ENCODE data around the gene LRP2. TPM values are rescaled to one million over a fixed set of nuclear protein-coding genes. Genes with fewer than 3 reads are reported as not detected.

LRP2 gene
- total and polyA plus RNA-seq, 2 of the 8 experiments (the other 6 are each of a cell fraction or from before 2014, with no cell fraction given): 2.0 to 2.9 TPM

- no peak overlapping the region for H2BK120ac ChIP-seq (replicated peaks; ENCODE audit: low read depth, low read length)
- no peak for DNase-seq (ENCODE audit: low read depth in 1 of 2, low spot score in 2 of 2)
- H3K56ac ChIP-seq (replicated peaks; ENCODE audit: insufficient read length, low read depth, low read length): no peak overlapping the region
- no peak overlapping the region for H4K91ac ChIP-seq (replicated peaks; ENCODE audit: insufficient read length, low read length)
- no peak overlapping the region for H2BK5ac ChIP-seq (ENCODE audit: low read depth, low read length)
- no peaks in the 10 kb centered on the region; a peak in 1 of 8 replicates for H3K36me3 ChIP-seq (ENCODE audit: control insufficient read depth in 2 of 4, insufficient read depth in 4 of 4, low read length in 3 of 4)
- no peaks in the 10 kb centered on the region for H3K27me3 ChIP-seq (replicated peaks in 1 of 4; ENCODE audit: control insufficient read depth in 3 of 4, extremely low read depth in 1 of 4, insufficient read depth in 3 of 4, low read length in 3 of 4)
- H3K4me2 ChIP-seq (ENCODE audit: insufficient read depth in 1 of 2, low read depth in 2 of 2, low read length in 2 of 2): no peak overlapping the region
- no peak overlapping the region for H3K4ac ChIP-seq (replicated peaks; ENCODE audit: insufficient read length, low read depth, low read length)
- CTCF ChIA-PET (ENCODE audit: partially characterized antibody): no interaction called here
- no peak overlapping the region for H2AK5ac ChIP-seq (ENCODE audit: low read depth, low read length)
- no peak for FAIRE-seq
- H4K5ac ChIP-seq (ENCODE audit: insufficient read length, low read depth, low read length): no peak overlapping the region
- H3K23me2 ChIP-seq (ENCODE audit: low read depth, low read length): no peaks in the 10 kb centered on the region
- WGBS, 2 experiments (ENCODE audit: extremely low coverage in 1 of 2, insufficient coverage in 1 of 2, insufficient read length in 1 of 2, insufficient replicate concordance in 2 of 2, low coverage in 1 of 2, low lambda C conversion rate in 2 of 2, missing lambda C conversion rate in 1 of 2): 87% methylated on average over 10 of the region's 11 CpGs; no CpG with 5 or more reads in 1 of the 2 experiments
- H4K20me1 ChIP-seq (replicated peaks in 1 of 2; ENCODE audit: control insufficient read depth in 1 of 2, insufficient read depth in 2 of 2, low read length in 2 of 2): no peaks in the 10 kb centered on the region
- no peaks in the 10 kb centered on the region for H3K79me2 ChIP-seq (ENCODE audit: control insufficient read depth in 1 of 2, insufficient read depth in 2 of 2, low read length in 2 of 2)
- H3K9ac ChIP-seq (replicated peaks in 1 of 4; ENCODE audit: extremely low read depth in 1 of 4, low read depth in 3 of 4, low read length in 3 of 4): no peak overlapping the region
- H3K4me3 ChIP-seq (ENCODE audit: extremely low read depth in 1 of 4, insufficient read depth in 2 of 4, low read depth in 3 of 4, low read length in 4 of 4): no peak overlapping the region
- no peaks in the 10 kb centered on the region for H3K4me1 ChIP-seq (replicated peaks in 1 of 4; ENCODE audit: control insufficient read depth in 3 of 4, insufficient read depth in 4 of 4, low read length in 3 of 4)
- no peak overlapping the region for H3K27ac ChIP-seq (ENCODE audit: low read depth, low read length)
- no peak overlapping the region for H4K8ac ChIP-seq (ENCODE audit: extremely low read depth, insufficient read depth, low read length)
- no peak overlapping the region for H2AFZ ChIP-seq (ENCODE audit: low read length)
- POLR2A ChIA-PET (ENCODE audit: partially characterized antibody): no interaction called here
- H3K18ac ChIP-seq (ENCODE audit: extremely low read depth, low read length): no peak overlapping the region
- no peak overlapping the region for H2BK15ac ChIP-seq (ENCODE audit: low read length)
- no peak overlapping the region for H2BK12ac ChIP-seq (ENCODE audit: low read depth, low read length)
- no peak overlapping the region for H3K23ac ChIP-seq (ENCODE audit: insufficient read length)
- H3K9me3 ChIP-seq (ENCODE audit: insufficient read depth in 2 of 2, low read depth in 1 of 2, low read length in 1 of 2): no peaks in the 10 kb centered on the region
- no peak overlapping the region for H2BK20ac ChIP-seq (ENCODE audit: low read length)
- H3K79me1 ChIP-seq (ENCODE audit: low read depth, low read length): no peaks in the 10 kb centered on the region; the same call in 1 of the 2 replicates
- H3K14ac ChIP-seq (ENCODE audit: insufficient read length): no peak overlapping the region
- TF ChIP-seq BCL11A (IDR thresholded peaks at IDR 0.05; ENCODE audit: low read depth in 2 of 2, low read length in 2 of 2) (no peak), CREB1 (IDR thresholded peaks at IDR 0.05) (no peak), KDM5A (IDR thresholded peaks at IDR 0.05; ENCODE audit: low read length) (no peak), SIN3A (conservative IDR thresholded peaks at IDR 0.05 in 1 of 2, IDR thresholded peaks at IDR 0.05 in 1 of 2; ENCODE audit: low read depth in 1 of 2, low read length in 2 of 2) (no peak), POLR2AphosphoS5 (IDR thresholded peaks at IDR 0.05; ENCODE audit: low read depth, low read length) (no peak), NRF1 (IDR thresholded peaks at IDR 0.05; ENCODE audit: low read depth, low read length) (no peak), ATF3 (IDR thresholded peaks at IDR 0.05; ENCODE audit: insufficient read depth, low read depth, low read length) (no peak), HDAC6 (IDR thresholded peaks at IDR 0.05; ENCODE audit: low read depth, low read length) (no peak), MAFK (IDR thresholded peaks at IDR 0.05; ENCODE audit: low read depth, low read length) (no peak), MAX (IDR thresholded peaks at IDR 0.05) (no peak), JUND (IDR thresholded peaks at IDR 0.05; ENCODE audit: low read length) (no peak), EP300 (IDR thresholded peaks at IDR 0.05; ENCODE audit: borderline replicate concordance in 1 of 2, low read depth in 2 of 2, low read length in 2 of 2) (no peak), JUN (IDR thresholded peaks at IDR 0.05; ENCODE audit: low read depth, low read length) (no peak)
These were observed 129.7 kb downstream of the LRP2 start for GRCh38 chr2:169232551-169233154.

All from H1 (cell line).